ENCODE measurements around the gene MMP1.

Gene MMP1

GRCh38 chr11:102792604-102793003 is 5.4 kb downstream of the MMP1 start:
- no peak for TF ChIP-seq CTCF (conservative IDR thresholded peaks at IDR 0.05; ENCODE audit: low read length)
- DNase-seq (ENCODE audit: low read depth): no peak
- H3K4me3 ChIP-seq (ENCODE audit: low read length): no peak overlapping the region

- no peak for DNase-seq (ENCODE audit: low read depth)
- H3K4me3 ChIP-seq (ENCODE audit: low read length): no peak overlapping the region
- TF ChIP-seq CTCF (conservative IDR thresholded peaks at IDR 0.05; ENCODE audit: low read length): no peak
Observed at GRCh38 chr11:102791271-102792036, 6.5 kb downstream of the MMP1 start.

- no peak overlapping the region for H3K4me3 ChIP-seq (ENCODE audit: low read length)
- DNase-seq (ENCODE audit: low read depth): no peak
- no peak for TF ChIP-seq CTCF (conservative IDR thresholded peaks at IDR 0.05; ENCODE audit: low read length)
Observed at GRCh38 chr11:102788334-102788995, 9.5 kb downstream of the MMP1 start.

GRCh38 chr11:102784380-102784779 is 13.6 kb downstream of the MMP1 start:
- no peak overlapping the region for H3K4me3 ChIP-seq (ENCODE audit: low read length)
- DNase-seq (ENCODE audit: low read depth): no peak
- no peak for TF ChIP-seq CTCF (conservative IDR thresholded peaks at IDR 0.05; ENCODE audit: low read length)

DNA sequence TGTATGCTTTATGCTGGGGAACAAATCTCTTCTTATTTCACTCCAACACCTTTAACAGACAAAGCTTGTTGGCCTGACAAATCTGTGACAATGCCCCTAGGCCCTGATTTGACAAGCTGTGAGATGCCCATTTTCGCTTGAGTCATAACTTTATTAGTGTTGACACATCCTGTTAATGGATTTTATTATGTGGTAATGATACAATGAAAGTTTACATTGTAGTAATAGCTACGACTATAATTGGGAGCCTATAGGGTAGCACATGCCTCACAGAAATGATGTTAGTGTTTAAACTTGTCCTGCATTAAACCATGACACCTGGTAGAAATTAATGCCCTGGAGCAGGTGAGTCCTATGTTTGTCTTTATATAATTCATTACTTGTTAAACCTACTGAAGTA is 14.2 kb downstream of the MMP1 start:
- H3K4me3 ChIP-seq (ENCODE audit: low read length): no peak overlapping the region
- DNase-seq (ENCODE audit: low read depth): no peak
- no peak for TF ChIP-seq CTCF (conservative IDR thresholded peaks at IDR 0.05; ENCODE audit: low read length)

DNA sequence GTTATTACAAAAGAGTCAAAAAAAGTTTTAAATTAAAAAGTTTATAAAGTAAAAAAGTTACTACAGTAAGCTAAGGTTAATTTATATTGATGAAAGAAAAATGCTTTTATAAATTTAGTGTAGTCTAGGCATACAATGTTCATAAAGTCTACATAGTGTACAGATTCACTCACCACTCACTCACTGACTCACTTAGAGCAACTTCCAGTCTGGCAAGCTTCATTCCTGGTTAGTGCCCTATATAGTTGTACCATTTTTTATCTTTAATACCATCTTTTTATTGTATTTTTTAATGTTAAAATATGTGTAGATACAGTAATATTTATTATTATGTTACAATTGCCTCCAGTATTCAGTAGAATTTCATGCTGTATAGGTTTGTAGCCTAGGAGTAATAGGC is 14.9 kb downstream of the MMP1 start:
- no peak for TF ChIP-seq CTCF (conservative IDR thresholded peaks at IDR 0.05; ENCODE audit: low read length)
- no peak overlapping the region for H3K4me3 ChIP-seq (ENCODE audit: low read length)
- DNase-seq (ENCODE audit: low read depth): no peak

- DNase-seq (ENCODE audit: low read depth): no peak
- TF ChIP-seq CTCF (conservative IDR thresholded peaks at IDR 0.05; ENCODE audit: low read length): no peak
- no peak overlapping the region for H3K4me3 ChIP-seq (ENCODE audit: low read length)
Observed at GRCh38 chr11:102781676-102782075, 16.3 kb downstream of the MMP1 start.
